Activated B cell treated with CpG ODN at 0.5 μM for 24 hours (primary cell): ENCODE results near the gene ANKFN1. TPM values are rescaled to one million over a fixed set of nuclear protein-coding genes. Genes with fewer than 3 reads are reported as not detected.

Experiments used
- ATAC-seq: fragments of 200-7000 bp; cut with Tn5 transposase; one replicate; pipeline ENCODE4 v1.10.0; 2021; ENCODE audit warnings: low read depth, mild to moderate bottlenecking, moderate library complexity
- CTCF ChIA-PET: fragments of 350-600 bp; sonication (Branson Sonifier 250); formaldehyde crosslinking; loops from one replicate; lab custom pipeline; 2021; ENCODE audit warnings: antibody characterized with exemption; lab: Charles Lee
- POLR2A ChIA-PET: fragments of 350-600 bp; sonication (Branson Sonifier 250); formaldehyde crosslinking; loops from one replicate; lab custom pipeline; 2021; ENCODE audit warnings: antibody characterized with exemption; lab: Charles Lee
- DNase-seq: peaks from one replicate; pipeline ENCODE4 v3.0.0; 2022
- H3K27ac Mint-ChIP-seq: one replicate; pipeline ENCODE4 v1.8.0; 2020; ENCODE audit warnings: mixed read lengths
- H3K27me3 Mint-ChIP-seq: one replicate; pipeline ENCODE4 v1.8.0; 2021; ENCODE audit warnings: mixed read lengths
- H3K36me3 Mint-ChIP-seq: one replicate; pipeline ENCODE4 v1.8.0; 2021; ENCODE audit warnings: low read depth, mixed read lengths
- H3K4me1 Mint-ChIP-seq: one replicate; pipeline ENCODE4 v1.8.0; 2021; ENCODE audit warnings: mixed read lengths
- H3K4me3 Mint-ChIP-seq: one replicate; pipeline ENCODE4 v1.8.0; 2020; ENCODE audit warnings: mild to moderate bottlenecking, mixed read lengths
- H3K9me3 Mint-ChIP-seq: one replicate; pipeline ENCODE4 v1.8.0; 2020; ENCODE audit warnings: mixed read lengths
- intact Hi-C: fragments of 100-400 bp; cut with micrococcal nuclease; formaldehyde crosslinking; loops from one replicate; pipeline ENCODE4 v1.15.1; 2024
- total RNA-seq: library from RNA; stranded (reverse); gene quantifications from 2 replicates; pipeline ENCODE4 v1.2.3, GENCODE V29; 2022
- TF ChIP-seq, protein P1 (sequence below): fragments of 200-600 bp; IDR thresholded peaks from one replicate; pipeline ENCODE4 v1.8.0; 2022; ENCODE audit warnings: antibody characterized with exemption, mild to moderate bottlenecking

Gene ANKFN1
- total RNA-seq, 1 donor from 2014 or later, result not detected

GRCh38 chr17:56324676-56325075 lies 171.4 kb downstream of the ANKFN1 start:
- TF ChIP-seq, protein P1, sequence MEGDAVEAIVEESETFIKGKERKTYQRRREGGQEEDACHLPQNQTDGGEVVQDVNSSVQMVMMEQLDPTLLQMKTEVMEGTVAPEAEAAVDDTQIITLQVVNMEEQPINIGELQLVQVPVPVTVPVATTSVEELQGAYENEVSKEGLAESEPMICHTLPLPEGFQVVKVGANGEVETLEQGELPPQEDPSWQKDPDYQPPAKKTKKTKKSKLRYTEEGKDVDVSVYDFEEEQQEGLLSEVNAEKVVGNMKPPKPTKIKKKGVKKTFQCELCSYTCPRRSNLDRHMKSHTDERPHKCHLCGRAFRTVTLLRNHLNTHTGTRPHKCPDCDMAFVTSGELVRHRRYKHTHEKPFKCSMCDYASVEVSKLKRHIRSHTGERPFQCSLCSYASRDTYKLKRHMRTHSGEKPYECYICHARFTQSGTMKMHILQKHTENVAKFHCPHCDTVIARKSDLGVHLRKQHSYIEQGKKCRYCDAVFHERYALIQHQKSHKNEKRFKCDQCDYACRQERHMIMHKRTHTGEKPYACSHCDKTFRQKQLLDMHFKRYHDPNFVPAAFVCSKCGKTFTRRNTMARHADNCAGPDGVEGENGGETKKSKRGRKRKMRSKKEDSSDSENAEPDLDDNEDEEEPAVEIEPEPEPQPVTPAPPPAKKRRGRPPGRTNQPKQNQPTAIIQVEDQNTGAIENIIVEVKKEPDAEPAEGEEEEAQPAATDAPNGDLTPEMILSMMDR, result no peak
- ATAC-seq (no peak), DNase-seq (no peak)
- no peak overlapping the region for H3K27ac Mint-ChIP-seq
- H3K36me3 Mint-ChIP-seq, result no peaks in the 10 kb centered on the region
- H3K4me1 Mint-ChIP-seq, result no peaks in the 10 kb centered on the region
- no peaks in the 10 kb centered on the region for H3K27me3 Mint-ChIP-seq
- no peak overlapping the region for H3K4me3 Mint-ChIP-seq
- ChIA-PET CTCF (no interaction called here), POLR2A (no interaction called here)
- no peaks in the 10 kb centered on the region for H3K9me3 Mint-ChIP-seq
- intact Hi-C loops, result no loop called here

- DNase-seq, result no peak
- Mint-ChIP-seq H3K36me3 (no peaks in the 10 kb centered on the region), H3K27me3 (no peaks in the 10 kb centered on the region), H3K4me3 (no peak overlapping the region), H3K9me3 (no peaks in the 10 kb centered on the region), H3K27ac (no peak overlapping the region), H3K4me1 (no peaks in the 10 kb centered on the region)
- intact Hi-C loops, result no loop called here
- ChIA-PET CTCF (interaction anchor here (0.5 kb wide), 1 partner anchor 88 kb away, joined by 4 read pairs; no protein-coding TSS in a partner anchor), POLR2A (no interaction called here)
- TF ChIP-seq, protein P1, result no peak
- ATAC-seq, result no peak
These were observed 172.2 kb downstream of the ANKFN1 start for GRCh38 chr17:56325313-56326000.

- CTCF ChIA-PET, result interaction anchor here (0.5 kb wide), 1 partner anchor 87 kb away, joined by 4 read pairs; no protein-coding TSS in a partner anchor
- Mint-ChIP-seq H3K36me3 (no peaks in the 10 kb centered on the region), H3K27ac (no peak overlapping the region), H3K27me3 (no peaks in the 10 kb centered on the region), H3K4me3 (no peak overlapping the region), H3K9me3 (no peaks in the 10 kb centered on the region), H3K4me1 (no peaks in the 10 kb centered on the region)
- POLR2A ChIA-PET, result no interaction called here
- ATAC-seq, result no peak
- intact Hi-C loops, result no loop called here
- TF ChIP-seq, protein P1, result no peak
- DNase-seq, result no peak
These were observed 172.7 kb downstream of the ANKFN1 start for GRCh38 chr17:56326001-56326359.

DNA sequence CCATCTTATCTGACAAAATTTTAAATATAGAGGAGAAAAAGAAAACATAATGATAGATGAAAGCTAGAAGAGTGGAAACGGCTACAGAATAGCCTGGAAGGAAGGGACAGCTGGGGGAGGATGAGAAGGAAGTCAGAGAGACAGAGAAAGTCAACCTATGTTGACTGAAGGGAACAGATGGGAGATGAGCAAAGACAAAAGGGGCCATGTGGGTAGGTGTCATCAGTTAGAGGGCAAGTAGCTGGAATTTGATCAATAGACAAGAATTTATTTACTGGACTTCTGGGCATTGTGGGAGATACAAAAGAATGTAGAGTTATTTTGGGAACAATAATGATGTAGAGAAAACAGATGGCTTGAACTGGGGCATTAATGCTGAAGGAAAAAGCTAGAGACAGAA lies 194.4 kb downstream of the ANKFN1 start:
- TF ChIP-seq, protein P1, result no peak
- H3K4me3 Mint-ChIP-seq, result no peak overlapping the region
- peaks cover 5% of the 10 kb centered on the region for H3K27me3 Mint-ChIP-seq
- no peaks in the 10 kb centered on the region for H3K4me1 Mint-ChIP-seq
- H3K36me3 Mint-ChIP-seq, result no peaks in the 10 kb centered on the region
- intact Hi-C loops, result no loop called here
- no peak overlapping the region for H3K27ac Mint-ChIP-seq
- no peak for ATAC-seq
- ChIA-PET CTCF (no interaction called here), POLR2A (no interaction called here)
- H3K9me3 Mint-ChIP-seq, result peaks cover 14% of the 10 kb centered on the region
- no peak for DNase-seq

DNA sequence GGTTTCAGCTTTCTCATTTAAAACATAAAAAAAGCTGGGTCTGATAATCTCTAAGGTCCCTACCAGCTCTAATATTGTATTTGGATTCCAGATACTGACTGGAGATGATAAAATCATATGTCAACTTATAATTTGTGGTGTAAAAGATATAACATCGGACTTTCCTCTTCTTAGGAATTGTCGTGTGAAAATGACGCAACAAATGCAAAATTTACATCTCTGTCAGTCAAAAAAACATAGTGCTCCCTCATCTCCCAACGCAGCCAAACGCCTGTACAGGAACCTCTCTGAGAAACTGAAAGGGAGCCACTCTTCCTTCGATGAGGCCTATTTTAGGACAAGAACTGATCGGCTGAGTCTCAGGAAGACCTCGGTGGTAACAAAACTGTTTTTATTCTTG lies 197.3 kb downstream of the ANKFN1 start:
- H3K4me3 Mint-ChIP-seq, result no peak overlapping the region
- no peaks in the 10 kb centered on the region for H3K36me3 Mint-ChIP-seq
- H3K4me1 Mint-ChIP-seq, result no peaks in the 10 kb centered on the region
- peaks cover 2% of the 10 kb centered on the region for H3K27me3 Mint-ChIP-seq
- TF ChIP-seq, protein P1, result no peak
- intact Hi-C loops, result no loop called here
- CTCF ChIA-PET, result no interaction called here
- H3K9me3 Mint-ChIP-seq, result peaks cover 4% of the 10 kb centered on the region
- ATAC-seq (no peak), DNase-seq (no peak)
- H3K27ac Mint-ChIP-seq, result no peak overlapping the region
- POLR2A ChIA-PET, result no interaction called here
